HEK293T (cell line): ENCODE data around the gene ACVR1C.

ENCODE experiments used
- ARNT ChIP-seq: fragments of 450-650 bp; IDR thresholded peaks from 2 replicates; pipeline ENCODE4 v1.6.1; 2017; ENCODE audit warnings: mild to moderate bottlenecking
- ELF4 ChIP-seq: fragments of 450-650 bp; IDR thresholded peaks from 2 replicates; pipeline ENCODE4 v1.6.1; 2017; ENCODE audit warnings: antibody characterized with exemption
- FOXA1 ChIP-seq: fragments of 450-650 bp; IDR thresholded peaks from 2 replicates; pipeline ENCODE4 v1.6.1; 2016; ENCODE audit warnings: mild to moderate bottlenecking
- HDGF ChIP-seq: fragments of 450-650 bp; IDR thresholded peaks from 2 replicates; pipeline ENCODE4 v1.6.1; 2017; ENCODE audit warnings: antibody characterized with exemption, borderline replicate concordance
- LEF1 ChIP-seq: fragments of 450-650 bp; IDR thresholded peaks from 2 replicates; pipeline ENCODE4 v1.6.1; 2017; ENCODE audit warnings: mild to moderate bottlenecking, borderline replicate concordance
- NFRKB ChIP-seq: fragments of 450-650 bp; IDR thresholded peaks from 2 replicates; pipeline ENCODE4 v1.6.1; 2016; ENCODE audit warnings: mild to moderate bottlenecking, moderate library complexity
- SUZ12 ChIP-seq: fragments of 450-650 bp; IDR thresholded peaks from 2 replicates; pipeline ENCODE4 v1.6.1; 2016; ENCODE audit warnings: mild to moderate bottlenecking
- ZNF384 ChIP-seq: fragments of 450-650 bp; IDR thresholded peaks from 2 replicates; pipeline ENCODE4 v1.6.1; 2016

GRCh38 chr2:157508676-157509075, 120.0 kb downstream of the ACVR1C start:
- TF ChIP-seq LEF1 (no peak), NFRKB (no peak), ELF4 (no peak), FOXA1 (no peak), ZNF384 (no peak), ARNT (no peak), SUZ12 (no peak), HDGF (no peak)
